DND-41 (cell line): Measurements from ENCODE around the gene CCDC106.

ENCODE experiments used
- EZH2 ChIP-seq: IDR thresholded peaks from 3 replicates; pipeline ENCODE4 v1.6.1; 2012; ENCODE audit warnings: borderline replicate concordance, low read depth, mild to moderate bottlenecking, moderate library complexity, low read length, inconsistent platforms; ENCODE audit not compliant: severe bottlenecking
- TF ChIP-seq, protein P1 (sequence below): IDR thresholded peaks from 2 replicates; pipeline ENCODE4 v1.5.1; 2012; ENCODE audit warnings: borderline replicate concordance, low read length, moderate library complexity, mild to moderate bottlenecking; ENCODE audit not compliant: poor library complexity, severe bottlenecking; ENCODE audit errors: extremely low read depth

DNA sequence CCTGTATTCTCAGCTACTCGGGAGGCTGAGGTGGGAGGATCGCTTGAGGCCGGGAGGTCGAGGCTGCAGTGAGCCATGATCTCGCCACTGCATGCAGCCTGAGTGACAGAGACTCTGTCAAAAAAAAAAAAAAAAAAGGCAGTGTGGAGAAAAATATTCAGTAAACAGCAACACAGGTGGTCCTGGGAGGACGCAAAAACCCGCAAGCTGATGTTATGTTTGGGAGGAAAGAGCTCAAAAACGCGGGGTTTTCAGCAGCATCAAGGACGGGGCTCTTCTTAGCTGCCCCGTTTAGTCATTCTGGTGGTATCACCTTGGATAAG is 23.0 kb upstream of the CCDC106 start:
- no peak for TF ChIP-seq EZH2
- TF ChIP-seq, protein P1, sequence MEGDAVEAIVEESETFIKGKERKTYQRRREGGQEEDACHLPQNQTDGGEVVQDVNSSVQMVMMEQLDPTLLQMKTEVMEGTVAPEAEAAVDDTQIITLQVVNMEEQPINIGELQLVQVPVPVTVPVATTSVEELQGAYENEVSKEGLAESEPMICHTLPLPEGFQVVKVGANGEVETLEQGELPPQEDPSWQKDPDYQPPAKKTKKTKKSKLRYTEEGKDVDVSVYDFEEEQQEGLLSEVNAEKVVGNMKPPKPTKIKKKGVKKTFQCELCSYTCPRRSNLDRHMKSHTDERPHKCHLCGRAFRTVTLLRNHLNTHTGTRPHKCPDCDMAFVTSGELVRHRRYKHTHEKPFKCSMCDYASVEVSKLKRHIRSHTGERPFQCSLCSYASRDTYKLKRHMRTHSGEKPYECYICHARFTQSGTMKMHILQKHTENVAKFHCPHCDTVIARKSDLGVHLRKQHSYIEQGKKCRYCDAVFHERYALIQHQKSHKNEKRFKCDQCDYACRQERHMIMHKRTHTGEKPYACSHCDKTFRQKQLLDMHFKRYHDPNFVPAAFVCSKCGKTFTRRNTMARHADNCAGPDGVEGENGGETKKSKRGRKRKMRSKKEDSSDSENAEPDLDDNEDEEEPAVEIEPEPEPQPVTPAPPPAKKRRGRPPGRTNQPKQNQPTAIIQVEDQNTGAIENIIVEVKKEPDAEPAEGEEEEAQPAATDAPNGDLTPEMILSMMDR, result no peak
